OCI-LY1 (cell line): Measurements from ENCODE around the gene ELL.

Experiments used
- EZH2 ChIP-seq: fragments of 200-600 bp; sonication (generic), shearing (Covaris generic); IDR thresholded peaks from 2 replicates; pipeline ENCODE4 v1.8.0; 2017; ENCODE audit warnings: borderline replicate concordance, mixed run types, mild to moderate bottlenecking, antibody characterized with exemption, low read length, moderate library complexity, mixed read lengths
- TF ChIP-seq, protein P1 (sequence below): fragments of 200-600 bp; sonication (generic), shearing (Covaris generic); IDR thresholded peaks from 2 replicates; pipeline ENCODE4 v1.5.1; 2017; ENCODE audit warnings: mild to moderate bottlenecking, antibody characterized with exemption, low read length, moderate library complexity, mixed read lengths

DNA sequence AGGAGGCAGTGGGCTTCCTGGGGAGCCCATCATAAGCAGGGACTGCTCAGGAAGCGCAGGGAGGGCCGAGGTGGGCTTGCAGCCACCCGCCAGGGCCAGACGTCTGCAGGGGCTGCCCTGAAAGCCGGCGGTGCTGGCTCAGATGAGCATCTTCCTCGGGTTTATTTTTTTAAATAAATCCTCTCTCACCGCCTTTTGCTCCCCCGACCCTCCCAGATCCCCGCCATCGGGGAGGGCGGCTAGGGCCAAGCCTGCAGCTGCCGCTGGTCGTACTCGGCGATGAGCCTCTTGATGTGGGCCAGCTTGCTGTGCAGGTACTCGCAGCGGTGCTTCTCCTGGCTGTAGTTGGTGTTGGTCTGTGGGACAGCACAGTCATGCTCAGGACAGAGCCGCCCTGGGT, 77.4 kb downstream of the ELL start:
- TF ChIP-seq, protein P1, sequence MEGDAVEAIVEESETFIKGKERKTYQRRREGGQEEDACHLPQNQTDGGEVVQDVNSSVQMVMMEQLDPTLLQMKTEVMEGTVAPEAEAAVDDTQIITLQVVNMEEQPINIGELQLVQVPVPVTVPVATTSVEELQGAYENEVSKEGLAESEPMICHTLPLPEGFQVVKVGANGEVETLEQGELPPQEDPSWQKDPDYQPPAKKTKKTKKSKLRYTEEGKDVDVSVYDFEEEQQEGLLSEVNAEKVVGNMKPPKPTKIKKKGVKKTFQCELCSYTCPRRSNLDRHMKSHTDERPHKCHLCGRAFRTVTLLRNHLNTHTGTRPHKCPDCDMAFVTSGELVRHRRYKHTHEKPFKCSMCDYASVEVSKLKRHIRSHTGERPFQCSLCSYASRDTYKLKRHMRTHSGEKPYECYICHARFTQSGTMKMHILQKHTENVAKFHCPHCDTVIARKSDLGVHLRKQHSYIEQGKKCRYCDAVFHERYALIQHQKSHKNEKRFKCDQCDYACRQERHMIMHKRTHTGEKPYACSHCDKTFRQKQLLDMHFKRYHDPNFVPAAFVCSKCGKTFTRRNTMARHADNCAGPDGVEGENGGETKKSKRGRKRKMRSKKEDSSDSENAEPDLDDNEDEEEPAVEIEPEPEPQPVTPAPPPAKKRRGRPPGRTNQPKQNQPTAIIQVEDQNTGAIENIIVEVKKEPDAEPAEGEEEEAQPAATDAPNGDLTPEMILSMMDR: no peak
- TF ChIP-seq EZH2: no peak
